Astrocyte (in vitro differentiated cells and primary cell): Measurements from ENCODE around the gene MBL2. TPM values are rescaled to one million over a fixed set of nuclear protein-coding genes. Genes with fewer than 3 reads are reported as not detected.

ENCODE experiments used
- DNase-seq: peaks from one replicate; pipeline ENCODE4 v3.0.0-alpha.2; 2010; ENCODE audit warnings: low read depth
- FAIRE-seq: peaks from 2 replicates; lab custom pipeline; 2011; peaks lifted over from hg19 to GRCh38; lab: Jason Lieb, UNC
- H2AFZ ChIP-seq: 2 replicates; pipeline ENCODE4 v1.6.0; 2012; ENCODE audit warnings: low read depth, low read length, inconsistent platforms
- H3K27ac ChIP-seq: 2 replicates; pipeline ENCODE4 v1.5.1; 2011; ENCODE audit warnings: low read depth, low read length, inconsistent platforms
- H3K27me3 ChIP-seq: 2 replicates; pipeline ENCODE4 v1.6.0; 2011; ENCODE audit warnings: low read length, inconsistent platforms; ENCODE audit not compliant: insufficient read depth
- H3K36me3 ChIP-seq: 2 replicates; pipeline ENCODE4 v1.5.1; 2011; ENCODE audit warnings: low read length, inconsistent platforms; ENCODE audit not compliant: insufficient read depth
- H3K4me1 ChIP-seq: 2 replicates; pipeline ENCODE4 v1.5.1; 2011; ENCODE audit warnings: low read length, inconsistent platforms; ENCODE audit not compliant: insufficient read depth
- H3K4me2 ChIP-seq: 2 replicates; pipeline ENCODE4 v1.6.0; 2012; ENCODE audit warnings: low read length, inconsistent platforms
- H3K4me3 ChIP-seq: 2 replicates; pipeline ENCODE4 v1.5.1; 2011; ENCODE audit warnings: low read depth, mild to moderate bottlenecking, low read length, inconsistent platforms; ENCODE audit not compliant: insufficient read depth
- H3K79me2 ChIP-seq: 2 replicates; pipeline ENCODE4 v1.6.0; 2012; ENCODE audit warnings: mild to moderate bottlenecking, low read length, inconsistent platforms; ENCODE audit not compliant: insufficient read depth
- H3K9ac ChIP-seq: 2 replicates; pipeline ENCODE4 v1.6.0; 2012; ENCODE audit warnings: mild to moderate bottlenecking, low read length, inconsistent platforms
- H3K9me3 ChIP-seq: 2 replicates; pipeline ENCODE4 v1.5.1; 2012; ENCODE audit warnings: low read depth, mild to moderate bottlenecking, low read length, inconsistent platforms; ENCODE audit not compliant: insufficient read depth
- H4K20me1 ChIP-seq: 2 replicates; pipeline ENCODE4 v1.6.0; 2012; ENCODE audit warnings: low read length, inconsistent platforms; ENCODE audit not compliant: insufficient read depth
- H3K27ac Mint-ChIP-seq: one replicate; pipeline ENCODE4 v1.8.0; 2021; ENCODE audit warnings: mild to moderate bottlenecking, mixed read lengths; ENCODE audit not compliant: unreplicated experiment
- H3K27me3 Mint-ChIP-seq: one replicate; pipeline ENCODE4 v1.8.0; 2021; ENCODE audit warnings: low read depth, mixed read lengths; ENCODE audit not compliant: unreplicated experiment
- H3K36me3 Mint-ChIP-seq: one replicate; pipeline ENCODE4 v1.8.0; 2021; ENCODE audit warnings: low read depth, mixed read lengths; ENCODE audit not compliant: unreplicated experiment
- H3K4me1 Mint-ChIP-seq: one replicate; pipeline ENCODE4 v1.8.0; 2021; ENCODE audit warnings: low read depth, mixed read lengths; ENCODE audit not compliant: unreplicated experiment
- H3K4me3 Mint-ChIP-seq: one replicate; pipeline ENCODE4 v1.8.0; 2021; ENCODE audit warnings: mild to moderate bottlenecking, moderate library complexity, mixed read lengths; ENCODE audit not compliant: unreplicated experiment
- H3K9me3 Mint-ChIP-seq: one replicate; pipeline ENCODE4 v1.8.0; 2021; ENCODE audit warnings: mild to moderate bottlenecking, mixed read lengths; ENCODE audit not compliant: unreplicated experiment
- EZH2 ChIP-seq: IDR thresholded peaks from 2 replicates; pipeline ENCODE4 v1.6.1; 2012; ENCODE audit warnings: mild to moderate bottlenecking, low read length, inconsistent platforms; ENCODE audit not compliant: insufficient read depth
- total RNA-seq: library from RNA; stranded (reverse); gene quantifications from 2 replicates; pipeline ENCODE4 v1.2.1, GENCODE V29; 2021
- TF ChIP-seq, protein P1 (sequence below): IDR thresholded peaks from 2 replicates; pipeline ENCODE4 v1.5.1; 2011; ENCODE audit warnings: low read depth, mild to moderate bottlenecking, inconsistent platforms, low read length, moderate library complexity; ENCODE audit not compliant: insufficient read depth

MBL2 gene
- total RNA-seq, 1 donor from 2014 or later = not detected

DNA sequence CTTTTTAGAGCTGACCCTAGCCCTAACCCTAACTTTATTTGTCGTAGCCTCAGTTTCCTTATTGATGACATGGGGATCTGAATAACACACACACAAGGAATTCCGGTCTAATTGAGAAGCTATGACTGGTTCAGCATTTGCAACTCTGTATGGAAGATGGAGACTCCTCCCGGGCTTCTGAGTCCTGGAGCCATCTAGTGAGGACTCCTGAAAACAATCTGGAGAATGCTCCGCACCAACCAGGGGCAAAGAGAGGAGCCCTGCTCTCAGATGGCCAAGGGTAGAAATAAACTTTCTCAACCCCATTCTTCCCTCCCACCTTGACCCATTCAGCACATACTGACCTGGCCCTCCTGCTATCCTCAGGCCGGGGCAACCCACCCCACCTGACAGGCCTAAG, 26.4 kb downstream of the MBL2 start:
- H3K36me3 Mint-ChIP-seq = no peaks in the 10 kb centered on the region
- no peak overlapping the region for H3K4me2 ChIP-seq
- peaks cover 2% of the 10 kb centered on the region for H3K4me1 Mint-ChIP-seq
- DNase-seq (no peak), FAIRE-seq (no peak)
- H3K36me3 ChIP-seq = no peaks in the 10 kb centered on the region
- H3K4me3 ChIP-seq = no peak overlapping the region
- H3K4me1 ChIP-seq = no peaks in the 10 kb centered on the region
- H3K27me3 ChIP-seq = peaks cover 4% of the 10 kb centered on the region
- H3K79me2 ChIP-seq = no peaks in the 10 kb centered on the region
- TF ChIP-seq, protein P1, sequence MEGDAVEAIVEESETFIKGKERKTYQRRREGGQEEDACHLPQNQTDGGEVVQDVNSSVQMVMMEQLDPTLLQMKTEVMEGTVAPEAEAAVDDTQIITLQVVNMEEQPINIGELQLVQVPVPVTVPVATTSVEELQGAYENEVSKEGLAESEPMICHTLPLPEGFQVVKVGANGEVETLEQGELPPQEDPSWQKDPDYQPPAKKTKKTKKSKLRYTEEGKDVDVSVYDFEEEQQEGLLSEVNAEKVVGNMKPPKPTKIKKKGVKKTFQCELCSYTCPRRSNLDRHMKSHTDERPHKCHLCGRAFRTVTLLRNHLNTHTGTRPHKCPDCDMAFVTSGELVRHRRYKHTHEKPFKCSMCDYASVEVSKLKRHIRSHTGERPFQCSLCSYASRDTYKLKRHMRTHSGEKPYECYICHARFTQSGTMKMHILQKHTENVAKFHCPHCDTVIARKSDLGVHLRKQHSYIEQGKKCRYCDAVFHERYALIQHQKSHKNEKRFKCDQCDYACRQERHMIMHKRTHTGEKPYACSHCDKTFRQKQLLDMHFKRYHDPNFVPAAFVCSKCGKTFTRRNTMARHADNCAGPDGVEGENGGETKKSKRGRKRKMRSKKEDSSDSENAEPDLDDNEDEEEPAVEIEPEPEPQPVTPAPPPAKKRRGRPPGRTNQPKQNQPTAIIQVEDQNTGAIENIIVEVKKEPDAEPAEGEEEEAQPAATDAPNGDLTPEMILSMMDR = no peak
- no peak for TF ChIP-seq EZH2
- H2AFZ ChIP-seq = no peak overlapping the region
- H3K27ac Mint-ChIP-seq = no peak overlapping the region
- no peak overlapping the region for H3K27ac ChIP-seq
- H3K27me3 Mint-ChIP-seq = no peaks in the 10 kb centered on the region
- H3K9me3 Mint-ChIP-seq = peaks cover 3% of the 10 kb centered on the region
- no peak overlapping the region for H3K9ac ChIP-seq
- no peaks in the 10 kb centered on the region for H4K20me1 ChIP-seq
- no peaks in the 10 kb centered on the region for H3K9me3 ChIP-seq
- no peak overlapping the region for H3K4me3 Mint-ChIP-seq

DNA sequence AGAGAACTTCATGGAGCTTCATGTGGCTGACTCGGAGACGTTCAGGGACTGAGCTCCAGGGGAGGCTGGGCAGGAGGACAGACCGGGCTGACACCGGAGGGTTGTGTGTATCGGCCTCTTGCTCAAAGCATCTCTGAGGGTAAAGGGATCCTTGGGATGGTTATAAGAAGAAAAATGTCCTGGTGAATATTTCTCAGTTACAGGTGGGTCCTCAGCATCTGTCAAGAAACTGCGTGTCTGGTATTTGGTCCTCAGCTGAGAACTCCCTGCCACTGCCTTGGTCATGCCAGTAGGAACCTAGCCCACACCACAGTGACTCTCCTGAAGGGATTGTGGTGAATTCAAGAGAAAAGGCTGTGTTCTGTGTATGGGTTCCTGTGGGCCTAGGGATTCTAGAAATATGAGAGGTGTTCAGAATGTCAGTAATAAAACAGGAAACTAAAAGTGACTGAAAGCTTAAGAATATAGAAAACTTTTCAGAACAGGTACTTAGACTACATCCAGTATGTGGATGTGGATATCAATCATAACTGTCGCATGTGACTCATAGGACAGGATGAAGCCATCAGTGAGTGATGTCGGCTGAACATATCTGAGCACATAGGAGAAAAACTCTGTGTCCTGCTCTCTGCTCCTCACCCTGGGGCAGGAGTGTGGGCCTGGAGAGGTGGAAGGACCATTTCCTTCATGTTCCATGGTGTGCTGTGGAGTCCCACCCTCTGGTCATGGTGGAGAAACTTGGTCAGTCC, 28.4 kb downstream of the MBL2 start:
- Histone ChIP-seq H3K27me3 (peaks cover 4% of the 10 kb centered on the region), H3K9ac (no peak overlapping the region), H3K9me3 (no peaks in the 10 kb centered on the region), H3K4me3 (no peak overlapping the region), H3K4me1 (no peaks in the 10 kb centered on the region), H3K27ac (no peak overlapping the region), H3K79me2 (no peaks in the 10 kb centered on the region), H4K20me1 (no peaks in the 10 kb centered on the region), H2AFZ (no peak overlapping the region), H3K4me2 (no peak overlapping the region), H3K36me3 (no peaks in the 10 kb centered on the region)
- Mint-ChIP-seq H3K27me3 (no peaks in the 10 kb centered on the region), H3K9me3 (peaks cover 3% of the 10 kb centered on the region), H3K4me3 (no peak overlapping the region), H3K4me1 (peaks cover 2% of the 10 kb centered on the region), H3K27ac (no peak overlapping the region), H3K36me3 (no peaks in the 10 kb centered on the region)
- FAIRE-seq (no peak), DNase-seq (no peak)
- TF ChIP-seq, protein P1 = no peak
- TF ChIP-seq EZH2 = no peak

DNA sequence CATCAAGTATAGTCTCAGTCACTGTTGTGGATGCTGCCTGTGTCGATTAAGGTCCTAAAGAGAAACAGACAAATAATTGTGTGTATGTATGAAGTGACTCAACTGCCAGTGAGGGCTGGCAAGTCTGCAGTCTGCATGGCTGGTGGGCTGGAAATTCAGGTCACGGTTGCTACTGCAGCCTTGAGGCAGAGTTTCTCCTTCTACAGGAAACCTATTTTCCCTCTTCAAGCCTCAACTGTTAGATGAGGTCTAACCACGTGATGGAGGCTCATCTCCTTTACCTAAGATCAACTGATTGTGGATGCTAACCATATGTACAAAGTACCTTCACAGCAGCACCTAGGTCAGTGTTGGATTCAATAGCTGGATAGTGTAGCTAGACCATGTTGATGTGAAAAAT, 29.9 kb downstream of the MBL2 start:
- H3K9ac ChIP-seq = no peak overlapping the region
- H3K4me3 ChIP-seq = no peak overlapping the region
- H3K27me3 ChIP-seq = no peaks in the 10 kb centered on the region
- no peak overlapping the region for H2AFZ ChIP-seq
- DNase-seq = no peak
- Mint-ChIP-seq H3K27me3 (no peaks in the 10 kb centered on the region), H3K4me1 (peaks cover 2% of the 10 kb centered on the region), H3K27ac (no peak overlapping the region), H3K36me3 (no peaks in the 10 kb centered on the region), H3K9me3 (no peaks in the 10 kb centered on the region), H3K4me3 (no peak overlapping the region)
- no peak overlapping the region for H3K4me2 ChIP-seq
- H4K20me1 ChIP-seq = no peaks in the 10 kb centered on the region
- no peaks in the 10 kb centered on the region for H3K79me2 ChIP-seq
- no peaks in the 10 kb centered on the region for H3K9me3 ChIP-seq
- FAIRE-seq = no peak
- H3K4me1 ChIP-seq = no peaks in the 10 kb centered on the region
- no peak overlapping the region for H3K27ac ChIP-seq
- H3K36me3 ChIP-seq = no peaks in the 10 kb centered on the region
- no peak for TF ChIP-seq EZH2
- TF ChIP-seq, protein P1 = no peak
